ENCODE results near the gene MRC1.

The MRC1 gene

DNA sequence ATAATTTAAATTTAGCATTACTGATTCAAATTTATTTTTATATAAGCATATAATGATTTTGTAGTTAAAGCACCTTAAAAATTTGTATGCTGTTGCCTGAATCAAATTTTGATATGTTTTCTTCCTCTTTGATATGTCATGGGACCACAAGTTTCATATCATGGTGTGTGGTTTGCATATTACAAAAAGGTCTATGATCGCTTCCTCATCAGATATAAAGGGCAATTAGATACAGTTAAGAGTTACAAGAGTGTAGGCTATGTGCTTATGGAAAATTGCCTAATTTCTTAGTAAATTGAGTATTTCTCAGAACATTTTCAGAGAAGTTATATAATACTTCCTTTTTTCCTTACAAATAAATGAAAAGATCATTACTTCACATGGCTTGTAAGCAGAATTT, 22.2 kb downstream of the MRC1 start:
- TF ChIP-seq USF1 (IDR thresholded peaks at IDR 0.05) (no peak), RAD21 (IDR thresholded peaks at IDR 0.05; ENCODE audit: low read depth) (no peak), EGR1 (IDR thresholded peaks at IDR 0.05) (no peak), YY1 (IDR thresholded peaks at IDR 0.05; ENCODE audit: low read depth) (no peak), ZBTB7A (IDR thresholded peaks at IDR 0.05; ENCODE audit: low read depth) (no peak), CEBPB (IDR thresholded peaks at IDR 0.05) (no peak), NFIC (IDR thresholded peaks at IDR 0.05) (no peak), CREB1 (IDR thresholded peaks at IDR 0.05; ENCODE audit: low read depth) (no peak), REST (IDR thresholded peaks at IDR 0.05; ENCODE audit: low read depth) (no peak), TAF1 (IDR thresholded peaks at IDR 0.05; ENCODE audit: low read depth) (no peak), TCF12 (IDR thresholded peaks at IDR 0.05; ENCODE audit: low read depth) (no peak), FOXM1 (IDR thresholded peaks at IDR 0.05; ENCODE audit: borderline replicate concordance, low read depth) (no peak), EP300 (IDR thresholded peaks at IDR 0.05; ENCODE audit: borderline replicate concordance) (no peak), TEAD4 (IDR thresholded peaks at IDR 0.05) (no peak)
- TF ChIP-seq, protein P1, sequence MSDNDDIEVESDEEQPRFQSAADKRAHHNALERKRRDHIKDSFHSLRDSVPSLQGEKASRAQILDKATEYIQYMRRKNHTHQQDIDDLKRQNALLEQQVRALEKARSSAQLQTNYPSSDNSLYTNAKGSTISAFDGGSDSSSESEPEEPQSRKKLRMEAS (IDR thresholded peaks at IDR 0.05) = no peak

GRCh38 chr10:17831896-17832295, 22.7 kb downstream of the MRC1 start:
- TF ChIP-seq TAF1 (IDR thresholded peaks at IDR 0.05; ENCODE audit: low read depth) = no peak

- no peak for TF ChIP-seq TCF12 (IDR thresholded peaks at IDR 0.05; ENCODE audit: low read depth)
- no peak for TF ChIP-seq ZBTB7A (IDR thresholded peaks at IDR 0.05; ENCODE audit: low read depth)
- TF ChIP-seq FOXM1 (IDR thresholded peaks at IDR 0.05; ENCODE audit: borderline replicate concordance, low read depth) = no peak
- no peak for TF ChIP-seq CREB1 (IDR thresholded peaks at IDR 0.05; ENCODE audit: low read depth)
- no peak for TF ChIP-seq RAD21 (IDR thresholded peaks at IDR 0.05; ENCODE audit: low read depth)
- TF ChIP-seq YY1 (IDR thresholded peaks at IDR 0.05; ENCODE audit: low read depth) = no peak
- TF ChIP-seq REST (IDR thresholded peaks at IDR 0.05; ENCODE audit: low read depth) = no peak
- TF ChIP-seq TAF1 (IDR thresholded peaks at IDR 0.05; ENCODE audit: low read depth) = no peak
- TF ChIP-seq CEBPB (IDR thresholded peaks at IDR 0.05) = no peak
- no peak for TF ChIP-seq EGR1 (IDR thresholded peaks at IDR 0.05)
- TF ChIP-seq, protein P1 (IDR thresholded peaks at IDR 0.05) = no peak
- no peak for TF ChIP-seq USF1 (IDR thresholded peaks at IDR 0.05)
- TF ChIP-seq TEAD4 (IDR thresholded peaks at IDR 0.05) = no peak
Measured at GRCh38 chr10:17833656-17834055, 24.5 kb downstream of the MRC1 start.

DNA sequence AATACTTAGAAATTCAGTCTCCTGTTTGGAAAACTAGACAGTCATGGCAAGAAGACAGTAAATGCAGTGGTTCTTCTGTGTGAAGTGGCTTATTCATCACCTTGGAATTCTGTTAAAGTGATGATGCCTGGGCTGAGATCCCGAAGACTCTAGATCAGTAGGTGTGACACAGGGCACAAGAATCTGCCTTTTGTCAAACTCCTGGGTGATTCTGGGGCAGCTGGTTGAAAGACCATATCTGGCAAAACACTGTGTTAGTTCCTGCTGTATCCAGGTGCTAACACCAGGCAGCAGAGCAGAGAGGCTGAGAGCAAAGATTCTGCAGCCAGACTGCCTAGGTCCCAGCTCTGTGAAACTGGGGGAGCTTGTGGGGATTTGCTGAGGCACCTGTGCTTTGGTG, 26.5 kb downstream of the MRC1 start:
- TF ChIP-seq CREB1 (IDR thresholded peaks at IDR 0.05; ENCODE audit: low read depth) (no peak), RAD21 (IDR thresholded peaks at IDR 0.05; ENCODE audit: low read depth) (no peak), YY1 (IDR thresholded peaks at IDR 0.05; ENCODE audit: low read depth) (no peak), EGR1 (IDR thresholded peaks at IDR 0.05) (no peak), NFIC (IDR thresholded peaks at IDR 0.05) (no peak), REST (IDR thresholded peaks at IDR 0.05; ENCODE audit: low read depth) (no peak), TCF12 (IDR thresholded peaks at IDR 0.05; ENCODE audit: low read depth) (no peak), EP300 (IDR thresholded peaks at IDR 0.05; ENCODE audit: borderline replicate concordance) (no peak)

GRCh38 chr10:17836942-17837341, 27.8 kb downstream of the MRC1 start:
- TF ChIP-seq REST (IDR thresholded peaks at IDR 0.05; ENCODE audit: low read depth) (no peak), EGR1 (IDR thresholded peaks at IDR 0.05) (no peak), NFIC (IDR thresholded peaks at IDR 0.05) (no peak), RAD21 (IDR thresholded peaks at IDR 0.05; ENCODE audit: low read depth) (no peak), TEAD4 (IDR thresholded peaks at IDR 0.05) (no peak), EP300 (IDR thresholded peaks at IDR 0.05; ENCODE audit: borderline replicate concordance) (no peak), USF1 (IDR thresholded peaks at IDR 0.05) (no peak), TAF1 (IDR thresholded peaks at IDR 0.05; ENCODE audit: low read depth) (no peak), TCF12 (IDR thresholded peaks at IDR 0.05; ENCODE audit: low read depth) (no peak), CEBPB (IDR thresholded peaks at IDR 0.05) (no peak), CREB1 (IDR thresholded peaks at IDR 0.05; ENCODE audit: low read depth) (no peak), YY1 (IDR thresholded peaks at IDR 0.05; ENCODE audit: low read depth) (no peak), ZBTB7A (IDR thresholded peaks at IDR 0.05; ENCODE audit: low read depth) (no peak), FOXM1 (IDR thresholded peaks at IDR 0.05; ENCODE audit: borderline replicate concordance, low read depth) (no peak)
- TF ChIP-seq, protein P1 (IDR thresholded peaks at IDR 0.05) = no peak
